C1 segment of cervical spinal cord (tissue), 14 donors: Measurements from ENCODE around the gene LYRM4.
A peak's percentile ranks its signal among the peaks of the same experiment; 100 is the strongest.

Experiments
- DNase-seq, 14 donors: peaks; one replicate each; lab custom pipeline; 2025; lab: John Stamatoyannopoulos, UW

LYRM4 gene

GRCh38 chr6:5280920-5281319 is 20.2 kb upstream of the LYRM4 start:
- DNase-seq: no peak

GRCh38 chr6:5279891-5280338 is 19.2 kb upstream of the LYRM4 start:
- DNase-seq: no peak

GRCh38 chr6:5278565-5279120 is 17.9 kb upstream of the LYRM4 start:
- no peak for DNase-seq

- DNase-seq: no peak
Measured at GRCh38 chr6:5278047-5278446, 17.3 kb upstream of the LYRM4 start.

GRCh38 chr6:5277589-5277988 is 16.8 kb upstream of the LYRM4 start:
- DNase-seq: no peak

- DNase-seq: no peak
Measured at GRCh38 chr6:5276581-5276980, 15.8 kb upstream of the LYRM4 start.

- DNase-seq: no peak
Measured at GRCh38 chr6:5275497-5275896, 14.7 kb upstream of the LYRM4 start.

- DNase-seq: no peak
Measured at GRCh38 chr6:5274231-5274630, 13.5 kb upstream of the LYRM4 start.

- no peak for DNase-seq
Measured at GRCh38 chr6:5271926-5272325, 11.2 kb upstream of the LYRM4 start.

GRCh38 chr6:5270093-5270680 is 9.4 kb upstream of the LYRM4 start:
- no peak for DNase-seq

- DNase-seq: no peak
Measured at GRCh38 chr6:5266423-5266822, 5.7 kb upstream of the LYRM4 start.

GRCh38 chr6:5261545-5262109 is 877 bp upstream of the LYRM4 start:
- DNase-seq: no peak

- peak in 7 of 14 donors; percentile 35 to 89 (median 72) for DNase-seq
Measured at GRCh38 chr6:5260111-5260620, 584 bp downstream of the LYRM4 start.

GRCh38 chr6:5259428-5259827 is 1.3 kb downstream of the LYRM4 start:
- no peak for DNase-seq

GRCh38 chr6:5257400-5257799 is 3.4 kb downstream of the LYRM4 start:
- DNase-seq: no peak

- DNase-seq: no peak
Measured at GRCh38 chr6:5256952-5257351, 3.8 kb downstream of the LYRM4 start.

GRCh38 chr6:5250911-5251310 is 9.8 kb downstream of the LYRM4 start:
- no peak for DNase-seq

- DNase-seq: no peak
Measured at GRCh38 chr6:5250451-5250850, 10.3 kb downstream of the LYRM4 start.

- DNase-seq: no peak
Measured at GRCh38 chr6:5249451-5250122, 11.2 kb downstream of the LYRM4 start.

- no peak for DNase-seq
Measured at GRCh38 chr6:5248302-5249098, 12.2 kb downstream of the LYRM4 start.

GRCh38 chr6:5247201-5247600 is 13.5 kb downstream of the LYRM4 start:
- DNase-seq: no peak
